Mesenchymal stem cell (in vitro differentiated cells and primary cell): ENCODE data around the gene LGALS7B.

Experiments used
- DNase-seq: peaks from one replicate; pipeline ENCODE4 v3.0.0-alpha.2; 2013
- H2AFZ ChIP-seq: one replicate; pipeline ENCODE4 v1.6.1; 2013; ENCODE audit warnings: low read depth, mild to moderate bottlenecking, control low read depth, inconsistent platforms, low read length, moderate library complexity
- H2AK5ac ChIP-seq: 2 replicates; pipeline ENCODE4 v1.6.1; 2013; ENCODE audit warnings: low read length, moderate library complexity, mild to moderate bottlenecking, inconsistent platforms; ENCODE audit not compliant: severe bottlenecking
- H2BK120ac ChIP-seq: one replicate; pipeline ENCODE4 v1.6.1; 2013; ENCODE audit warnings: low read depth, mild to moderate bottlenecking, inconsistent platforms, low read length, moderate library complexity
- H2BK12ac ChIP-seq, 2 experiments: one replicate each; pipeline ENCODE4 v1.6.1; 2013; ENCODE audit warnings: inconsistent platforms in 2 of 2, low read length in 2 of 2, mild to moderate bottlenecking in 2 of 2, moderate library complexity in 2 of 2, control low read depth in 1 of 2
- H2BK15ac ChIP-seq: one replicate; pipeline ENCODE4 v1.6.1; 2013; ENCODE audit warnings: mild to moderate bottlenecking, low read depth, inconsistent platforms; ENCODE audit not compliant: poor library complexity, severe bottlenecking
- H2BK5ac ChIP-seq: 2 replicates; pipeline ENCODE4 v1.6.1; 2013; ENCODE audit warnings: low read depth, mild to moderate bottlenecking, low read length, control low read depth, inconsistent platforms; ENCODE audit not compliant: poor library complexity, severe bottlenecking
- H3K14ac ChIP-seq, 2 experiments: one replicate each; pipeline ENCODE4 v1.6.1; 2013; ENCODE audit warnings: inconsistent platforms in 2 of 2, low read length in 2 of 2, control low read depth in 1 of 2, mild to moderate bottlenecking in 1 of 2, moderate library complexity in 1 of 2
- H3K18ac ChIP-seq, 2 experiments: one replicate each; pipeline ENCODE4 v1.6.1; 2013; ENCODE audit warnings: inconsistent platforms in 2 of 2, low read length in 2 of 2, control low read depth in 1 of 2, low read depth in 1 of 2, mild to moderate bottlenecking in 1 of 2
- H3K23ac ChIP-seq, 2 experiments: one replicate each; pipeline ENCODE4 v1.6.1; 2013; ENCODE audit warnings: inconsistent platforms in 2 of 2, low read length in 2 of 2, mild to moderate bottlenecking in 2 of 2, moderate library complexity in 2 of 2, control low read depth in 1 of 2
- H3K27ac ChIP-seq: 2 replicates; pipeline ENCODE4 v1.5.1; 2013; ENCODE audit warnings: mild to moderate bottlenecking, moderate library complexity, low read length, control low read depth, inconsistent platforms; ENCODE audit not compliant: poor library complexity, severe bottlenecking
- H3K27me3 ChIP-seq, 2 experiments: 2 replicates each; pipeline versions ENCODE4 v1.6.1 to v1.7.0; 2013; ENCODE audit warnings: low read length in 2 of 2, mild to moderate bottlenecking in 2 of 2, moderate library complexity in 2 of 2, control low read depth in 1 of 2, inconsistent platforms in 1 of 2; ENCODE audit not compliant: control insufficient read depth in 1 of 2, insufficient read depth in 1 of 2
- H3K36me3 ChIP-seq, 2 experiments: 2 replicates each; pipeline versions ENCODE4 v1.6.1 to v1.7.0; 2013; ENCODE audit warnings: low read length in 2 of 2, control low read depth in 1 of 2, inconsistent platforms in 1 of 2, low read depth in 1 of 2, mild to moderate bottlenecking in 1 of 2; ENCODE audit not compliant: insufficient read depth in 2 of 2, control insufficient read depth in 1 of 2
- H3K4ac ChIP-seq, 2 experiments: one replicate each; pipeline ENCODE4 v1.6.1; 2013; ENCODE audit warnings: inconsistent platforms in 2 of 2, low read length in 2 of 2, mild to moderate bottlenecking in 2 of 2, moderate library complexity in 2 of 2, control low read depth in 1 of 2, low read depth in 1 of 2
- H3K4me1 ChIP-seq: 2 replicates; pipeline ENCODE4 v1.6.1; 2013; ENCODE audit warnings: low read depth, low read length, control low read depth; ENCODE audit not compliant: control insufficient read depth, insufficient read depth
- H3K4me2 ChIP-seq: 2 replicates; pipeline ENCODE4 v1.6.1; 2013; ENCODE audit warnings: low read length, mild to moderate bottlenecking, inconsistent platforms; ENCODE audit not compliant: poor library complexity, severe bottlenecking
- H3K4me3 ChIP-seq, 2 experiments: 2 replicates each; pipeline versions ENCODE4 v1.5.1 to v1.7.0; 2013; ENCODE audit warnings: low read length in 2 of 2, mild to moderate bottlenecking in 2 of 2, control low read depth in 1 of 2, low read depth in 1 of 2; ENCODE audit not compliant: insufficient read depth in 1 of 2
- H3K79me1 ChIP-seq: replicated peaks from 2 replicates; pipeline ENCODE4 v1.6.1; 2013; ENCODE audit warnings: mild to moderate bottlenecking, control low read depth, low read length, inconsistent platforms; ENCODE audit not compliant: poor library complexity, severe bottlenecking
- H3K9ac ChIP-seq: 2 replicates; pipeline ENCODE4 v1.7.0; 2013; ENCODE audit warnings: mild to moderate bottlenecking, low read length, moderate library complexity
- H3K9me3 ChIP-seq: 2 replicates; pipeline ENCODE4 v1.7.0; 2013; ENCODE audit warnings: mild to moderate bottlenecking, low read length; ENCODE audit not compliant: control insufficient read depth
- H4K8ac ChIP-seq: one replicate; pipeline ENCODE4 v1.6.1; 2013; ENCODE audit warnings: inconsistent platforms, mild to moderate bottlenecking, low read length, moderate library complexity
- H4K91ac ChIP-seq: one replicate; pipeline ENCODE4 v1.6.1; 2013; ENCODE audit warnings: mild to moderate bottlenecking, low read length, inconsistent platforms
- WGBS: methylation state at CpG from one replicate; pipeline ENCODE4 v1.1.7; 2013; ENCODE audit warnings: mixed read lengths; 5-methylcytosine and 5-hydroxymethylcytosine counted together

The LGALS7B gene

DNA sequence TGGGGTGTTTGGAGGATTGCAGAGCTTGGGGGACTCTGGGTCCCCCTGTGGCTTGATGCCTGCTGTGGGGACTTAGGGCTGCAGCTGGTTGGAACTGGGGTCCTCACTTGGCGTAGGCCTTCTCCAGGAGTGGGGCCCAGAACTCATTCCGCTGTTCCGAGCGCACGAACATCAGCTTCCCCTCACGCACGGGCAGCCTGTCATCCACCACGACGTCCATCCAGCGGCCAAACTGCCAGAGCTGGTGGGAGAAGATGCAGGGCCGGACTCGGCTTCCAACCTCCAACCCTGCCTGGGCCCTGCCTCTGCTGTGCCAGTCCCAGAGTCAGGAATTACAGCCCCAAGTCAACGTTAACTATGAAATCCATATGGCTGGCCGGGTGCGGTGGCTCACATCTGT, 47.3 kb upstream of the LGALS7B start:
- H3K79me1 ChIP-seq, result no peaks in the 10 kb centered on the region
- H3K9ac ChIP-seq, result no peak overlapping the region

DNA sequence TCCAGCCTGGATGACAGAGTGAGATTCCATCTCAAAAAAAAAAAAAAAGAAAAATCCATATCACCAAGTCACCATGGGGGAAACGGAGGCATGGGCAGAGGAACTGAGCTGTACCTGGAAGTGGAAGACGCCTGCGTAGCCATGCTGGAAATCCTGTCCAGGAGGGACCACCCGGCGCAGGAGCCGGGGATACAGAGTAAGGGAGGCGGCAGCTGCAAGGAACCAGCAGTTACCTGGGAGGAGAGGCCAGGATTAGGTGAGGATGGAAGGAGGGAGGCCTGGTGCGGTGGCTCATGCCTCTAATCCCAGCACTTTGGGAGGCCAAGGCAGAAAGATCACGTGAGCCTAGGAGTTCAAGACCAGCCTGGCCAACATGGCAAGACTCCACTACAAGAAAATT, 46.7 kb upstream of the LGALS7B start:
- H2BK120ac ChIP-seq, result no peak overlapping the region
- no peak overlapping the region for H3K23ac ChIP-seq
- H3K9me3 ChIP-seq, result no peaks in the 10 kb centered on the region
- H3K18ac ChIP-seq, result no peak overlapping the region
- H3K9ac ChIP-seq, result no peak overlapping the region
- 96% methylated on average over 8 of the region's 9 CpGs for WGBS
- no peak overlapping the region for H4K91ac ChIP-seq
- no peak overlapping the region for H3K27ac ChIP-seq
- no peak overlapping the region for H2BK12ac ChIP-seq
- H3K36me3 ChIP-seq, result no peaks in the 10 kb centered on the region
- no peaks in the 10 kb centered on the region for H3K79me1 ChIP-seq
- no peak overlapping the region for H3K4me2 ChIP-seq
- no peak overlapping the region for H3K4ac ChIP-seq
- peaks cover 2% of the 10 kb centered on the region for H3K4me1 ChIP-seq
- no peak for DNase-seq
- H3K14ac ChIP-seq, result no peak overlapping the region
- no peak overlapping the region for H2BK15ac ChIP-seq
- no peak overlapping the region for H2AK5ac ChIP-seq
- H2BK5ac ChIP-seq, result no peak overlapping the region
- H3K27me3 ChIP-seq, result peaks cover 0 to 12% of the 10 kb centered on the region in 2 experiments
- no peak overlapping the region for H2AFZ ChIP-seq
- no peak overlapping the region for H4K8ac ChIP-seq
- H3K4me3 ChIP-seq, result no peak overlapping the region

More for the DNA sequence above, 47.3 kb upstream of the LGALS7B start:
- Histone ChIP-seq H2AK5ac (no peak overlapping the region), H3K27me3 (peaks cover 0 to 13% of the 10 kb centered on the region in 2 experiments), H2BK12ac (no peak overlapping the region), H3K14ac (no peak overlapping the region), H4K8ac (no peak overlapping the region), H3K18ac (no peak overlapping the region), H3K9me3 (no peaks in the 10 kb centered on the region), H2BK15ac (no peak overlapping the region), H3K4me3 (no peak overlapping the region), H4K91ac (no peak overlapping the region), H3K23ac (no peak overlapping the region), H3K4ac (no peak overlapping the region), H3K27ac (no peak overlapping the region), H3K4me2 (no peak overlapping the region), H2BK5ac (no peak overlapping the region), H2BK120ac (no peak overlapping the region), H2AFZ (no peak overlapping the region), H3K36me3 (no peaks in the 10 kb centered on the region), H3K4me1 (peaks cover 4% of the 10 kb centered on the region)
- DNase-seq, result no peak
- WGBS, result 93% methylated on average over 15 of the region's 15 CpGs

DNA sequence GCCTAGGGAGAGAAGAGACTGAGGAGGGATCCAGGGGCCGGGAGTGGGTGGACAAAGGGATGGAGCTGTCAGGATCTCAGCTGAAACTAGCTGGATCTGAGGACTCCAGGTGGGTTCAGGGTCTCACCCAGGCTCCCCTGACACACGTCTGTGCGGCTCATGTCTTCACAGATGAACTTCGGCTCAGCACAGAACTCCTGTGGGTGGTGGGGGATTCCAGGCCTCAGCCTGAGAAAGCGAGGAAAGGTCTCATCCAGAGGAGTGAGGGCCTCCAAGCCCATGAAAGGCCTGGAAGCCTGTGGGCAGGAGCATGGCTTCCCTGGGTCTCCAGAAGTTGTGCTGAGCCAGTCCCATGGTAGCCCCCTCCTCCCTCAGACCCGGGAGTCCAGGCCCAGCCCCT, 46.1 kb upstream of the LGALS7B start:
- Histone ChIP-seq H3K14ac (no peak overlapping the region), H3K9me3 (no peaks in the 10 kb centered on the region), H2BK5ac (no peak overlapping the region), H3K27me3 (peaks cover 0 to 7% of the 10 kb centered on the region in 2 experiments), H3K4me2 (no peak overlapping the region), H3K9ac (no peak overlapping the region), H3K79me1 (no peaks in the 10 kb centered on the region), H3K4me1 (no peaks in the 10 kb centered on the region), H2AFZ (no peak overlapping the region), H4K8ac (no peak overlapping the region), H4K91ac (no peak overlapping the region), H2BK12ac (no peak overlapping the region), H3K27ac (no peak overlapping the region), H2BK15ac (no peak overlapping the region), H2BK120ac (no peak overlapping the region), H3K18ac (no peak overlapping the region), H3K23ac (no peak overlapping the region), H3K4me3 (no peak overlapping the region), H3K36me3 (no peaks in the 10 kb centered on the region), H2AK5ac (no peak overlapping the region), H3K4ac (no peak overlapping the region)
- no peak for DNase-seq
- 94% methylated on average over 6 of the region's 6 CpGs for WGBS

DNA sequence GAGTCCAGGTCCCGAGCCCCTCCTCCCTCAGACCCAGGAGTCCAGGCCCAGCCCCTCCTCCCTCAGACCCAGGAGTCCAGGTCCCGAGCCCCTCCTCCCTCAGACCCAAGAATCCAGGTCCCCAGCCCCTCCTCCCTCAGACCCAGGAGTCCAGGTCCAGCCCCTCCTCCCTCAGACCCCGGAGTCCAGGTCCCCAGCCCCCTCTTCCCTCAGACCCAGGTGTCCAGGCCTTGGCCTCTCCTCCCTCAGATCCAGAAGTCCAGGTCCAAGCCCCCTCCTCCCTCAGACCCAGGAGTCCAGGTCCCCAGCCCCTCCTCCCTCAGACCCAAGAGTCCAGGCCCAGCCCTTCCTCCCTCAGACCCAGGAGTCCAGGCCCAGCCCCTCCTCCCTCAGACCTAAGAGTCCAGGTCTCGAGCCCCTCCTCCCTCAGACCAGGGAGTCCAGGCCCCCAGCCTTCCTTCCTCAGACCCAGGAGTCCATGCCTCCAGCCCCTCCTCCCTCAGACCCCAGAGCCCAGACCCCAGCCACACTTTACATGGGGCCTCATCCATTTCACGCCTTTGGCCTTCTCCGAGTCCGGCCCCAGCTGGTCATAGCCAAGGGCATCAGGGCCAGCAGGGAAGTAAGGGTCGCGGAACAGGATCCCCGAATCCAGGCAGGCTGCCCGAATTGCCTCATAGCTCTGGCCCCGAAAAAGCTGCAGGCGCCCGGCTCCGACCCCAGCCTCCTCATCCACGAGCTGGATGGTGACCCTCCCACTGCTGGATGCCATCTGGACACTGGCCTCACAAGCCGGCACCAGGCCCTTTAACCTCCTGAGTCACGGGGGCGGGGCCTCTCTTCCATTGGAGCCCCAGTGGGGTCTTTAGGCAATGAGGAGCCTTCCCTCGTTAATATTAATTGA, 45.4 kb upstream of the LGALS7B start:
- no peak for DNase-seq
- H3K4ac ChIP-seq, result no peak overlapping the region
- H2BK15ac ChIP-seq, result no peak overlapping the region
- no peak overlapping the region for H3K4me3 ChIP-seq
- H3K4me1 ChIP-seq, result no peaks in the 10 kb centered on the region
- H3K23ac ChIP-seq, result no peak overlapping the region
- no peak overlapping the region for H4K8ac ChIP-seq
- no peak overlapping the region for H3K9ac ChIP-seq
- H2BK12ac ChIP-seq, result no peak overlapping the region
- no peak overlapping the region for H3K18ac ChIP-seq
- no peak overlapping the region for H3K27ac ChIP-seq
- no peak overlapping the region for H4K91ac ChIP-seq
- no peak overlapping the region for H2BK120ac ChIP-seq
- no peak overlapping the region for H2AK5ac ChIP-seq
- no peaks in the 10 kb centered on the region for H3K79me1 ChIP-seq
- H2AFZ ChIP-seq, result no peak overlapping the region
- 87% methylated on average over 19 of the region's 20 CpGs for WGBS
- H3K36me3 ChIP-seq, result no peaks in the 10 kb centered on the region
- no peak overlapping the region for H2BK5ac ChIP-seq
- peaks cover 0 to 3% of the 10 kb centered on the region in 2 experiments for H3K27me3 ChIP-seq
- H3K14ac ChIP-seq, result no peak overlapping the region
- no peaks in the 10 kb centered on the region for H3K9me3 ChIP-seq
- no peak overlapping the region for H3K4me2 ChIP-seq
